Measurements from ENCODE around the gene OR4K2. TPM values are rescaled to one million over a fixed set of nuclear protein-coding genes. Genes with fewer than 3 reads are reported as not detected.
"Not testable (repeated sequence)": the region's sequence is repeated elsewhere in the genome, so short reads cannot be mapped to it uniquely, and the experiment has no call there.

OR4K2 gene, protein sequence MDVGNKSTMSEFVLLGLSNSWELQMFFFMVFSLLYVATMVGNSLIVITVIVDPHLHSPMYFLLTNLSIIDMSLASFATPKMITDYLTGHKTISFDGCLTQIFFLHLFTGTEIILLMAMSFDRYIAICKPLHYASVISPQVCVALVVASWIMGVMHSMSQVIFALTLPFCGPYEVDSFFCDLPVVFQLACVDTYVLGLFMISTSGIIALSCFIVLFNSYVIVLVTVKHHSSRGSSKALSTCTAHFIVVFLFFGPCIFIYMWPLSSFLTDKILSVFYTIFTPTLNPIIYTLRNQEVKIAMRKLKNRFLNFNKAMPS
- under 0.01 TPM for total RNA-seq

GRCh38 chr14:19874842-19875241 is at the start of gene OR4K2:
OR4K2 (plus strand) TSS chr14:19875142; CDS start chr14:19876268, 1,126 bp downstream.
- Histone ChIP-seq H3K27me3 (ENCODE audit: insufficient read depth, low read length) (no peaks in the 10 kb centered on the region), H3K9me3 (ENCODE audit: low read depth, low read length) (no peaks in the 10 kb centered on the region), H3K4me3 (ENCODE audit: low read length) (no peak within 1 kb of the TSS), H3K4me1 (ENCODE audit: insufficient read depth, low read length) (no peaks in the 10 kb centered on the region)

DNA sequence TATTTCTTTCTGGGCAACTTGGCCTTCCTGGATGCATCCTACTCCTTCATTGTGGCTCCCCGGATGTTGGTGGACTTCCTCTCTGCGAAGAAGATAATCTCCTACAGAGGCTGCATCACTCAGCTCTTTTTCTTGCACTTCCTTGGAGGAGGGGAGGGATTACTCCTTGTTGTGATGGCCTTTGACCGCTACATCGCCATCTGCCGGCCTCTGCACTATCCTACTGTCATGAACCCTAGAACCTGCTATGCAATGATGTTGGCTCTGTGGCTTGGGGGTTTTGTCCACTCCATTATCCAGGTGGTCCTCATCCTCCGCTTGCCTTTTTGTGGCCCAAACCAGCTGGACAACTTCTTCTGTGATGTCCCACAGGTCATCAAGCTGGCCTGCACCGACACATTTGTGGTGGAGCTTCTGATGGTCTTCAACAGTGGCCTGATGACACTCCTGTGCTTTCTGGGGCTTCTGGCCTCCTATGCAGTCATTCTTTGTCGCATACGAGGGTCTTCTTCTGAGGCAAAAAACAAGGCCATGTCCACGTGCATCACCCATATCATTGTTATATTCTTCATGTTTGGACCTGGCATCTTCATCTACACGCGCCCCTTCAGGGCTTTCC is 47.2 kb upstream of the OR4K2 start:
- H3K4me3 ChIP-seq (ENCODE audit: low read length); H3K4me1 ChIP-seq (ENCODE audit: insufficient read depth, low read length): not testable (repeated sequence)

GRCh38 chr14:19828314-19828713 is 46.6 kb upstream of the OR4K2 start:
- no peak overlapping the region for H3K4me3 ChIP-seq (ENCODE audit: low read length)
- H3K27me3 ChIP-seq (ENCODE audit: insufficient read depth, low read length) = no peaks in the 10 kb centered on the region
- no peaks in the 10 kb centered on the region for H3K4me1 ChIP-seq (ENCODE audit: insufficient read depth, low read length)
- no peaks in the 10 kb centered on the region for H3K9me3 ChIP-seq (ENCODE audit: low read depth, low read length)

More for the DNA sequence above, 47.2 kb upstream of the OR4K2 start:
- not testable (repeated sequence) for H3K27me3 ChIP-seq (ENCODE audit: insufficient read depth, low read length); H3K9me3 ChIP-seq (ENCODE audit: low read depth, low read length)

GRCh38 chr14:19834203-19834848 is 40.6 kb upstream of the OR4K2 start:
- H3K4me1 ChIP-seq (ENCODE audit: insufficient read depth, low read length); H3K4me3 ChIP-seq (ENCODE audit: low read length); H3K27me3 ChIP-seq (ENCODE audit: insufficient read depth, low read length); H3K9me3 ChIP-seq (ENCODE audit: low read depth, low read length): not testable (repeated sequence)

GRCh38 chr14:19838433-19838832 is 36.5 kb upstream of the OR4K2 start:
- Histone ChIP-seq H3K4me1 (ENCODE audit: insufficient read depth, low read length) (no peaks in the 10 kb centered on the region), H3K4me3 (ENCODE audit: low read length) (no peak overlapping the region), H3K27me3 (ENCODE audit: insufficient read depth, low read length) (no peaks in the 10 kb centered on the region)

GRCh38 chr14:19851365-19851764 is 23.6 kb upstream of the OR4K2 start:
- Histone ChIP-seq H3K4me1 (ENCODE audit: insufficient read depth, low read length) (no peaks in the 10 kb centered on the region), H3K4me3 (ENCODE audit: low read length) (no peak overlapping the region), H3K9me3 (ENCODE audit: low read depth, low read length) (no peaks in the 10 kb centered on the region), H3K27me3 (ENCODE audit: insufficient read depth, low read length) (no peaks in the 10 kb centered on the region)

More at GRCh38 chr14:19838433-19838832, 36.5 kb upstream of the OR4K2 start:
- no peaks in the 10 kb centered on the region for H3K9me3 ChIP-seq (ENCODE audit: low read depth, low read length)

- H3K9me3 ChIP-seq (ENCODE audit: low read depth, low read length); H3K4me3 ChIP-seq (ENCODE audit: low read length); H3K4me1 ChIP-seq (ENCODE audit: insufficient read depth, low read length); H3K27me3 ChIP-seq (ENCODE audit: insufficient read depth, low read length): not testable (repeated sequence)
Measured at GRCh38 chr14:19866061-19866669, 8.8 kb upstream of the OR4K2 start.

DNA sequence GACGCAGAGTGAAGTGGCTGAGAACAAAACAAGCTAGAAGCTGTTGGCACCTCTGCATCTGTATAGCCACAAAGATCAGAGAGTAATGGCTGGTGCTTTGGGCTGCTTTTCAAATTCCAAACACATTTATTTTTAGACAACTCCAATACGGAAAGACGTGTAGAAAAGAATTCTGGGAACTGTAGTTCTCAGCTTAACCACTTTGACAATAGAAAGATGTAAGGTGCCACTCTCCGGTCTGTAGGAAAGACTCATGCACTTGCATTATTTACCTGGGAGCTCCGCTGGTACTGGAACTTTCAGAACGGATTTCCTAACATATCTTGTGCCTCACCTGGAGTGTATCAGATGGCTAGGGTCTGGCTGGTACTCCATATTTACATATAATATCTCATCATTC is 1.8 kb upstream of the OR4K2 start:
- Histone ChIP-seq H3K9me3 (ENCODE audit: low read depth, low read length) (no peaks in the 10 kb centered on the region), H3K4me1 (ENCODE audit: insufficient read depth, low read length) (no peaks in the 10 kb centered on the region), H3K4me3 (ENCODE audit: low read length) (no peak overlapping the region), H3K27me3 (ENCODE audit: insufficient read depth, low read length) (no peaks in the 10 kb centered on the region)

- H3K27me3 ChIP-seq (ENCODE audit: insufficient read depth, low read length) = no peaks in the 10 kb centered on the region
- no peak overlapping the region for H3K4me3 ChIP-seq (ENCODE audit: low read length)
- no peaks in the 10 kb centered on the region for H3K4me1 ChIP-seq (ENCODE audit: insufficient read depth, low read length)
- H3K9me3 ChIP-seq (ENCODE audit: low read depth, low read length) = no peaks in the 10 kb centered on the region
Measured at GRCh38 chr14:19878029-19878642, 3.2 kb downstream of the OR4K2 start.

GRCh38 chr14:19895282-19895681 is 20.3 kb downstream of the OR4K2 start:
- no peaks in the 10 kb centered on the region for H3K4me1 ChIP-seq (ENCODE audit: insufficient read depth, low read length)
- peaks cover 14% of the 10 kb centered on the region for H3K9me3 ChIP-seq (ENCODE audit: low read depth, low read length)
- H3K27me3 ChIP-seq (ENCODE audit: insufficient read depth, low read length) = no peaks in the 10 kb centered on the region
- no peak overlapping the region for H3K4me3 ChIP-seq (ENCODE audit: low read length)

GRCh38 chr14:19900999-19901398 is 26.1 kb downstream of the OR4K2 start:
- no peaks in the 10 kb centered on the region for H3K4me1 ChIP-seq (ENCODE audit: insufficient read depth, low read length)
- no peak overlapping the region for H3K4me3 ChIP-seq (ENCODE audit: low read length)
- H3K9me3 ChIP-seq (ENCODE audit: low read depth, low read length) = no peaks in the 10 kb centered on the region
- no peaks in the 10 kb centered on the region for H3K27me3 ChIP-seq (ENCODE audit: insufficient read depth, low read length)

DNA sequence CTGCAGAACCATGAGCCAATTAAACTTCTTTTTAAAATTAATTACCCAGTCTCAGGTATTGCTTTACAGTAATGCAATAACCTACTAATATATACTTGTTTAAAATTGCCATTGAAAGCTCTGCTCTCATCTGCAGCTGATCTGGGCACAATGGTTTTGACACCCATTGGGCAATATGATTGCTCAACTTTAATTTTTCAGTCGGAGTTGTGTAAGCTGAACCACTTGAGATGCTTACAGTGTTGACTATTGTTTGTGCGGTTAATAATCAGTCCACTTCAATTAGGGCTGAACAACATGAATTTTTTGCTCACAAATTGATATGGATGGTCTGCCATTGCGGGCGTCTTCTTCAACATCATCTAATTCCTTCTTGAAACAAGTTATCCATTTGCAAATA is 27.5 kb downstream of the OR4K2 start:
- no peaks in the 10 kb centered on the region for H3K4me1 ChIP-seq (ENCODE audit: insufficient read depth, low read length)
- H3K4me3 ChIP-seq (ENCODE audit: low read length) = no peak overlapping the region
- no peaks in the 10 kb centered on the region for H3K9me3 ChIP-seq (ENCODE audit: low read depth, low read length)
- H3K27me3 ChIP-seq (ENCODE audit: insufficient read depth, low read length) = no peaks in the 10 kb centered on the region

GRCh38 chr14:19906665-19907064 is 31.7 kb downstream of the OR4K2 start:
- no peak overlapping the region for H3K4me3 ChIP-seq (ENCODE audit: low read length)
- H3K9me3 ChIP-seq (ENCODE audit: low read depth, low read length) = no peaks in the 10 kb centered on the region
- H3K4me1 ChIP-seq (ENCODE audit: insufficient read depth, low read length) = no peaks in the 10 kb centered on the region
- no peaks in the 10 kb centered on the region for H3K27me3 ChIP-seq (ENCODE audit: insufficient read depth, low read length)

- Histone ChIP-seq H3K27me3 (ENCODE audit: insufficient read depth, low read length) (no peaks in the 10 kb centered on the region), H3K9me3 (ENCODE audit: low read depth, low read length) (no peaks in the 10 kb centered on the region), H3K4me3 (ENCODE audit: low read length) (no peak overlapping the region), H3K4me1 (ENCODE audit: insufficient read depth, low read length) (no peaks in the 10 kb centered on the region)
Measured at GRCh38 chr14:19911114-19911513, 36.2 kb downstream of the OR4K2 start.

- no peaks in the 10 kb centered on the region for H3K4me1 ChIP-seq (ENCODE audit: insufficient read depth, low read length)
Measured at GRCh38 chr14:19917243-19917642, 42.3 kb downstream of the OR4K2 start.

More at GRCh38 chr14:19917243-19917642, 42.3 kb downstream of the OR4K2 start:
- Histone ChIP-seq H3K4me3 (ENCODE audit: low read length) (no peak overlapping the region), H3K27me3 (ENCODE audit: insufficient read depth, low read length) (no peaks in the 10 kb centered on the region), H3K9me3 (ENCODE audit: low read depth, low read length) (no peaks in the 10 kb centered on the region)

Data from mononuclear cell (primary cell).